SKM-1 treated with dmso at 0.1 percent for 144 hours (cell line): ENCODE data around the gene TIAM2.
"Not testable (repeated sequence)": the region's sequence is repeated elsewhere in the genome, so short reads cannot be mapped to it uniquely, and the experiment has no call there.

Source experiments
- DNase-seq: peaks from one replicate; lab custom pipeline; 2025; ENCODE audit not compliant: unreplicated experiment; lab: John Stamatoyannopoulos, UW

The TIAM2 gene

GRCh38 chr6:155157101-155157500 lies 162.0 kb downstream of the TIAM2 start:
- DNase-seq = no peak

DNA sequence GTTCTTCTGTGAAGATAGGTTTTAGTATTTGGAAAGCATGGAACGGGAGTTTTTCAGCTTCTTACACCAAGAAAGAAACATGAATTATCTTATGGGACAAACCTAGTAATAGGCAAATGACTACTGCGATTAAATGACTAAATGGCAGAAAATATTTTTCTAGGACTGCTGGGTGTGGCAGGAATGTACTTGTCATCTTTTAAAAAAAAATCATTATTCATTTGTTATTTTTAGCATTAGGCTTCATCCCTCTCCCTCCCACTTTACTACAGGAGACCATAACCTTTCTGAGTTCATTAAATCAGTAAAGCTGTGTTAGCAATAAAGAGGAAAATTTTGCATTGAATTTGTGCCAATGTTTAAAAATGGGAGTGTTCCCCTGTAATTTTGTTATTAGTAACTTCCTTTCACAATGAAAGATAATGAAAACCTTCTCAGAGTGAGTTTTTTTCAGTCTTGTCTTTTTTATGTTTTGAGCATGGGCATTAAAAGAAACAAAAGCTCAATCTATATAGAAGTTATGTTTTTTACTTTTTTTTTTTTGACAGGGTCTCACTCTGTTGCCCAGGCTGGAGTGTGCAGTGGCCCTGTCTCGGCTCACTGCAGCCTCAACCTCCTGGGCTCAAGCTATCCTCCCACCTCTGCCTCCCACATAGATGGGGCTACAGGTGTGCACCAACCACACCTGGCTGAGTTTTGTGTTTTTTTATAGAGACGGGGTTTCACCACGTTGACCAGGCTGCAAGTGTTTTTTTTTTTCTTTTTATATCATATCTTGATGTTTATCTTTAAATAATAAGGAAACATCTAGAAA lies 163.1 kb downstream of the TIAM2 start:
- no peak for DNase-seq

DNA sequence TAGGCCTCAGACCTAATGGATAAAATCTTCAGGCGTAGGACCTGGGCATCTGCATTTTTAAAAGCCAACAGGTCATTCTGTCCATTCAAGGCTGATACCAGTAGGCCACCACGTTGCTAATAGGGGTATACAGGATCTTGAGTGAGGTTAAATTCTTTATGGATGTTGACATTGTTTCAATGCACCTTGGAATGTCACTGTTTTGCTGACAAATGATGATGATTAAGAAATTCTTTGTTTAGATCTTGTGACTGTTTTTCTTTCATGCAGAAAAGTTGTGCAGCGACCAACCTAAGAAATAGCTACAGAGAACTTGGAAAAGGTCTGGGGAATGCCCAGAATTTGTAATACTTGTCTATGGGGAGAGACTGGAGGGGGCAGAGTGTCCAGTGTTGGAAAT lies 167.6 kb downstream of the TIAM2 start:
- DNase-seq = no peak

GRCh38 chr6:155163601-155164000 lies 168.5 kb downstream of the TIAM2 start:
- no peak for DNase-seq

GRCh38 chr6:155165029-155165710 lies 170.1 kb downstream of the TIAM2 start:
- no peak for DNase-seq

DNA sequence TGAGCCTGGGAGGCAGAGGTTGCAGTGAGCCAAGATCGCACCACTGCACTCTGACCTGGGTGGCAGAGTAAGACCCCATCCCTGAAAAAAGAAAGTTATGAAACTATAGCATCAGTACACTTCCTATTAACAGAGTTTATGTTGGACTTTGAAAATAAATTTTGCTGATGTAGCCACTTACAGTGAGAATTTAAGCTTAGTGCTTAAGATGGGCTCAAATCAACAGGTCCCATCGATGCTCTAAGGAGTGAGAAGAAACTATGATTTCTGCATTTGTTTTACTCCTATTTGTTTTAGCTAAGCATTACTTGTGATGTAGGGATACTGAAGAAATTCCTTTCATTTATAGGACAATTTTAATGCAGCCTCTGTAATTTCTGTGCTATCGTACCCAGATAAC lies 175.4 kb downstream of the TIAM2 start:
- DNase-seq = no peak

- DNase-seq = no peak
Measured at GRCh38 chr6:155171109-155171746, 176.1 kb downstream of the TIAM2 start.

GRCh38 chr6:155171747-155172449 lies 176.8 kb downstream of the TIAM2 start:
- DNase-seq = no peak

GRCh38 chr6:155173488-155173887 lies 178.4 kb downstream of the TIAM2 start:
- no peak for DNase-seq

GRCh38 chr6:155174576-155175211 lies 179.6 kb downstream of the TIAM2 start:
- DNase-seq = peak; percentile 78

- peak; percentile 67 for DNase-seq
Measured at GRCh38 chr6:155177363-155177961, 182.3 kb downstream of the TIAM2 start.

- no peak for DNase-seq
Measured at GRCh38 chr6:155181498-155181897, 186.4 kb downstream of the TIAM2 start.

DNA sequence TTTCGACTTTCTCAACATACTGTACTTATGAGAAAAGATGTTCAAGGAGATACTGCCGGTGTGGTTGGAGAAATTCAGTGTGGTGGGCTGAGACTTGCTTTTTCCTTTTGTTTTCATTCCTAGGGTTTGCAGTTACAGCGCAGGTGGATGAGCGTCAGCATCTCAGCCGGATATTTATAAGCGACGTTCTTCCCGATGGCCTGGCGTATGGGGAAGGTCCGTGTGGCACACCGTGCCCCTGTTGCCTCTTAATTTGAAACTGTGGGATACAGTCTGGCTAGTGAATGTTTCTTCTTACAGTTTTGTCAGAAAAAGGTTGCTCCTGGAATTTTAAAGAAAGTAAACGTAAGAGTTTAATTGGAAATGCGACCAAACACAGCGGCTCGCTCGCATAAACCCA lies 187.0 kb downstream of the TIAM2 start:
- DNase-seq = no peak

DNA sequence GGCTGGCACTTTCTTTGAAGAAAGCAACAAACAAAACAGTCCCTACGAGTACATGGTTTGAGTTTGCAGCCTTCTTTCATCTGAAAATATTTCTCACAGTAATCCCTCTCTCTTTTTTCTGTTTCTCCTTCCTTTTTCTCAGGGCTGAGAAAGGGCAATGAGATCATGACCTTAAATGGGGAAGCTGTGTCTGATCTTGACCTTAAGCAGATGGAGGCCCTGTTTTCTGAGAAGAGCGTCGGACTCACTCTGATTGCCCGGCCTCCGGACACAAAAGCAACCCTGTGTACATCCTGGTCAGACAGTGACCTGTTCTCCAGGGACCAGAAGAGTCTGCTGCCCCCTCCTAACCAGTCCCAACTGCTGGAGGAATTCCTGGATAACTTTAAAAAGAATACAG lies 188.0 kb downstream of the TIAM2 start:
- peak; percentile 60 for DNase-seq

DNA sequence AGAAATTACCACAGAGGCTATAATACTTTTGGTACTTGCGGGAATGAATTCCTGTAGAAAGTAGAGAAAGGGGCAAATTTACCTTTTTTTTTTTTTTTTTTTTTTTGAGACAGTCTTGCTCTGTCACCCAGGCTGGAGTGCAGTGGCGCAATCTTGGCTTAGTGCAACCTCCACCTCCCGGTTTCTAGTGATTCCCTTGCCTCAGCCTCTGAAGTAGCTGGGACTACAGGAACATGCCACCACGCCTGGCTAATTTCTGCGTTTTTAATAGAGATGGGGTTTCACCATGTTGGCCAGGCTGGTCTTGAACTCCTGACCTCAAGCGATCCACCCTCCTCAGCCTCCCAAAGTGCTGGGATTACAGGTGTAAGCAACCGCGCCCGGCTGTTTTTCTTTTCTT lies 189.9 kb downstream of the TIAM2 start:
- not testable (repeated sequence) for DNase-seq

DNA sequence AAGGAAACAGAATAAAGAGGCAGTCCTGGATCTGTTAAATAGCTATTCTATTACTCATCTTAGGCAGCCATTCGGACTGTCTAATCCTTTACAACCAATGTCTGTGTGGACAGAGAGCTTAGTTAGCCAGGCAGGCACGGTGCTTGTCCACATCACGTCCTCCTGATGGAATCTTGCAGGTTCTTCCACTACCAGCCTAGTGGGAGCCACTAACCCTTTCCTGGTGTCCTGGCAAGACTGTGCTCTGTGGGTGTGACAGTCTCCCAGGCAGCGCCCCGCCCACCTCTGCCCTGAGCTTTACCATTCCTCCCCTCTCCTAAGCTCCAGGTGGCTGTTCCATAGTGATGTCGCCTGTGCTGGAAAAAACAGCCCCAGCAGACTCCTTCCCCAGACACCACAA lies 190.4 kb downstream of the TIAM2 start:
- no peak for DNase-seq

- no peak for DNase-seq
Measured at GRCh38 chr6:155186052-155186658, 191.0 kb downstream of the TIAM2 start.

- DNase-seq = peak; percentile 15
Measured at GRCh38 chr6:155187106-155187505, 192.0 kb downstream of the TIAM2 start.

DNA sequence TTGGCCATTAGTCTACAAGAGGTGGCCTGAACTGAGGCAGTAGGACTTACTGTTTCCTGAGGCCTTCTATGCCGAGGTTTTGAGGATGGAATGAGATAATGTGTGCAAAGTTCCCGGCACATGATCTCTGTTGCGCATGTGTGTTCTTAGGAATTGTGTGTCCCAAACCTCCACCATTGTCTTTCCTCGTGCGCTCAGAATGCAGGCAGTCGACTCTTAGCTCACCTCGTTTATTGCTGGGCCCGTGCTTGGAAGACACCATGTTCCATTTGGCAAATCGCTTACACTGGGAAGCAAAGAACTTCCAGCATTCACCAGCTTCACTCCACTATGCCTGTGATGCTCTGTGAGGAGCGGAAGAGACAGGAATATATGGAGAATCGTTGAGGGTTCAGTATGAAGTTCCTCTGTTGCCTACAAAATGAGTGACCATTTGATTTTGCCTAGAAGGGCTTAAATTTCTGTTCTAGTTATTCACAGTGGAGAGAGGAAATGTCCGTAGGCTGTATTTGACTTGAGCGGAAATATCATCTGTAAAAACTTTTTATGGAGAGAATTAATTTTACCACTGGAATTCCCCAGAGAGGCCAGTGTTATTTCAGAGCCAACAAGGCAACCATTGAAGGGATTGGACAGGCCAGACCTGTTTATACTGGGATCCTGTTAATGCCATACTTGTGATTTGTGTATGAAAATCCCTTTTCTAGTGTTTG lies 193.0 kb downstream of the TIAM2 start:
- no peak for DNase-seq
